Activated CD8-positive, alpha-beta memory T cell treated with anti-CD3 and anti-CD28 coated beads for 1 hour (primary cell): ENCODE results near the gene CDH7.

Experiments
- DNase-seq, 2 donors: peaks; one replicate each; pipeline ENCODE4 v3.0.0-alpha.2; 2020; ENCODE audit warnings: low read depth in 1 of 2; ENCODE audit errors: extremely low read depth in 1 of 2

The CDH7 gene

DNA sequence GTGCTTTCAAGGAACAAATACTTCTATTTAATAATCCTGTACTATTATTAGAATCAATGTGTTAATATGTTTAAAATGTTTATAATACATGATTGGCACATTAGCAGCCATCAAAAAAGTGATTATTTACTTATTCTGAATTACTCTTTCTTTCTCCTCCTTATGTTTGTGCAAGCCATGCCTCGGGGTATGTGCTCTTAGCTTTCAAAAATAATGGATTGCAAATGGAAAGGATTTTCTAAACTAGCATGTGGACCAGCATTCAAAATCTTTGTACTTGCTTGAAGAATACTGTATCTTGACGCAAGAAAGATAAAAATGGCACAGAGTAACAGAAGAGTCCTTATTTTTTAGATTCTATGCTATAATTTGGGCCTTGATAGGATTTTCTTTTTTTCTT is 156.5 kb downstream of the CDH7 start:
- DNase-seq, result no peak

DNA sequence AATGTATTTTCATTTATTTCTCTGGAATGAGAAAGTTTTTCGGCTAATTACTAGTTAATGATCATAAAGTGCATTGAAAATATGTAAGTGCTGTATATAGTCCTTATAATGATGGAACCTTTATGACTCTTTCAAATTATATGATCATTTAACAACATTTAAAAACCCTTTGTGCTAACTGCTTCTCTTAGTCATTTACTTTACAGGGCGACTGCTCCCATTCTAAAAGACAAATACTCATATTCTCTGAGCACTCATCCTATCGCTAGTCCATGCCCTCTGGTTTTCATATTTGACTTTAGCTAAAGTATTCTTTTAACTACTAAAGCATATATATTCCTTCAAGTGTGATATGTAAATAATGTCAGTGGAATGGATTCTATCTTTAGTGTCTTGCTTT is 168.2 kb downstream of the CDH7 start:
- DNase-seq, result no peak

DNA sequence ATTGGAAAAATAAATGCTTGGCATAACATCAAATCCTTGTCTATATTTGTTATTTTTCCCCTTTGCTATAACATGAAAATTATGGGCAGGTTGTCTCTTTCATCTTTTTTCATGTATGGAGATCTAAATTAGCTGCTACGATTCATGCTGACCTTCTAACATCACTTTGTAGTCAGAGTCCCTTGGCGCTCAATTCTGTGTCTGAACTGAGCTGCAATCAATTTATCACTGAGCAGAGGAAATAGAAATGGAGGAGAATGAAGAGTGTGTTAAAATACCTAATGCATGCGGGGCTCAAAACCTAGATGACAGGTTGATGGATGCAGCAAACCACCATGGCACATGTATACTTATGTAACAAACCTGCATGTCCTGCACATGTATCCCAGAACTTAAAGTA is 168.9 kb downstream of the CDH7 start:
- DNase-seq, result no peak

DNA sequence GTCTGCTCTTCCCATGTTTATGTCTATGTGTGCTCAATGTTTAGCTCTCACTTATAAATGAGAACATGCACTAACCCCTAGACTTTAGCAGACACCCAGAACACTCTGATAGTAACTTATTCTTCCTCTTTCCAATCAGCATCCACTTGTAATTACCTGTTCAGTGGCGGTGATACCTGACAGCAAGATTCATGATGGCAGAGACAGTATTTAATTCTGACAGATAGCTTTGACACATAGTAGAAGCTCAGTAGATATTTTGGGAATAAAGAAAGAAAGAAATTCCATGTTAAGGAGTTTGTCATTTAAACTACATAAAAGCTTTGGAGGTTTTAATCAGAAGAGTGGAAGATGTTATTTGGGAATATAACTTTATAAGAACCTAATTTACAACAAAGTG is 171.3 kb downstream of the CDH7 start:
- no peak for DNase-seq

DNA sequence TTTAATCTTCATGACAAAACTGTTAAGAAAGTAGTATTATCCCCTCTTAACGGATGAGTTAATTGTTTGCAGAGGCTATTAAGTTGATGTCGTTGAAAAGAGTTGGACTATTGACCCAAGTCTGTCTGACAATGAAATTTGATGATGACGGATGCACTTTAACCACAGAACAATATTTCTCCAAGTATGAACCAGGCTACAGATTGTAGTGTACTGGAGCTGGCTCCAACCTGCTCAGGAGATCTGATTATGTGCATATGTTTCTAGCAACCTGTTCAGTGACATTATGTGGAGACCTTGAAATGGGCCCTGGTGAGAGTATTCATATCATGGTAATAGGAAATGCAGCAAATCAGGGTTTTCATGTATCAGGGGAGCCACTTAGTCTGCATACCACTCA is 174.1 kb downstream of the CDH7 start:
- DNase-seq, result no peak

DNA sequence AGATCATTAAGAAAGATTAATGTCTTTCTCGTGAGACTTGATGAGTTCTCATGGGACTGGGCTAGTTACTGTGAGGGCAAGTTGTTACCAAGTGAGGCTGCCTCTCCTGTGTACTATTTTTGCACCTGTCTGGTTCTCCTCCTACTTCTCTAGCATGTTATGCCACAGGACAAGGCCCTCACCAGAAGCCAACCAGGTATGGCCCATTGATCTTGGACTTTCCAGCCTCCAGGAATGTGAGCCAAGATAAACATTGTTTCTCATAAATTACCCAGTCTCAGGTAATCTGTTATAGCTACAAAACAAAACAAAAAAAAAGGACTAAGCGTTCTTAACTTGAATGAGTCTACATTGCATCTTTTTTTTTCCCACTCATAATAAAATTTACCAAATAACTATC is 184.1 kb downstream of the CDH7 start:
- DNase-seq, result no peak

DNA sequence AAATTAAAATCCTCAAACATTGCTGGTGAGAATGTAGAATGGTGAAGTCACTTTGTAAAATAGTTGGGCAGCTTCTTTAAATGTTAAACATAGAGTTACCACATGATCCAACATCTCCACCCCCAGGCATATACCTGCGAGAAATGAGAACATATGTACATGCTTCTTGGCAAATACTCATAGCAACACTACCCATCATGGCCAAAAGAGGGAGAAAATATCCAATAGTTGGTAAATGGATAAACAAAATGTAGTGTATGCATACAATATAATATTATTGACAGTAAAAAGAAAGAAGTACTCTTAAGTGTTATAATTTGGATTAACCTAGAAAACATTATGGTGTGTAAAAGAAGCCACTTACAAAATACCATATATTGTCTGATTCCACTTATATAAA is 185.9 kb downstream of the CDH7 start:
- no peak for DNase-seq

DNA sequence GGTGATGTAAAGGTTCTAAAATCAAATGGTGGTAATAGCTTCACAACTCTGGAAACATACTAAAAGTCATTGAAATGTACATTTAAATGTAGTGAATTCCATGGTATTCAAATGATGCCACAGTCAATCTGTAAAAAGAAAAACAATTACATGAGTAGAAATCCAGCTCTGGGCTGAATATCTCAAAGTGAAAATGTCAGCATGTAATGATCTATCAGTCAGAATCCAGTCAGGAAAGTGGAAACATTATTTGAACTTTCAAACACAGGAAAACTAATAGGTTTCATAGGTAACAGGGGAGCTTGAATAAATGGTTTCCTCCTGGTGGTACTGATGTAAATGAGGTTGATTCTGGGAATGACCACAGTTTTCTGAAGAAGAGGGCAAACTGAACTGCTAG is 186.4 kb downstream of the CDH7 start:
- DNase-seq, result no peak

DNA sequence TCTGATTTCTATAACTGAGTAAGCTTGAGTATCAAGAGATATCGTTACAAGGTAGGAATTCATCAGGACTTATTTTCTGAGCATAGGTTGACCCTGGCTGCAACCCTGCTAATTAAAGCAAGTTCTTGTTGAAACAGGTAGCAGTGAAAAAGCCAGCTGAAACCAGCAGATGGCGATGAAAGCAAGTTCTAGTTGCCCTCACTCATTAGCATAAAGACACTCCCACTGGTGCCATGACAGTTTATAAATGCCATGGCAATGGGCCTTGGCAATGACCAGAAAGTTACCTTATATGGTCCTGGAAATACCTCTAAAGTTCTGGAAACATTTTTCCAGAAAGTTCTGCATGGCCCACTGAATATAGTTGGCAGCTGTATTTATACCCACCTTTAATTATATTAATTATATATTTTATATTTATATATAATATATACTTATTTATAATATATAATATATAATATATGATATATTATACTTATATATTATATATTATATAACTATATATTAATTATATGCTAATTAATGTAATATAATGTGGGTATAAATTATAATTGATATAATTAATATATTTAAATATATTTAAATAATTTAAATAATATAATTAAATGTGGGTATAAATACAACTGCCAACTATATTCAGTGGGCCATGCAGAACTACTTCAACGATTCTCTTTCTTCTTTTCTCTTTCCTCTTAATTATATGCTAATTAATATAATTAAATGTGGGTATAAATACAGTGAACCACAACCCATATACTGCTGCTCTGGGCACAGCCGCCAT is 188.0 kb downstream of the CDH7 start:
- DNase-seq, result no peak
